CD4-positive, alpha-beta T cell (primary cell): ENCODE data around the gene ANKRD42. TPM values are rescaled to one million over a fixed set of nuclear protein-coding genes. Genes with fewer than 3 reads are reported as not detected.
A peak's percentile ranks its signal among the peaks of the same experiment; 100 is the strongest.

Experiments
- ATAC-seq: fragments of 200-7000 bp; cut with Tn5 transposase; one replicate; pipeline ENCODE4 v1.10.0; 2022; ENCODE audit warnings: mild to moderate bottlenecking; ENCODE audit not compliant: poor library complexity
- CTCF ChIA-PET: fragments of 350-600 bp; sonication (Branson Sonifier 250); formaldehyde crosslinking; loops from one replicate; lab custom pipeline; 2021; ENCODE audit warnings: antibody characterized with exemption, inconsistent platforms; lab: Charles Lee
- POLR2A ChIA-PET: fragments of 350-600 bp; sonication (Branson Sonifier 250); formaldehyde crosslinking; loops from one replicate; lab custom pipeline; 2021; ENCODE audit warnings: antibody characterized with exemption, inconsistent platforms; lab: Charles Lee
- DNase-seq, 14 experiments: peaks; one replicate each; pipeline ENCODE4 v3.0.0-alpha.2; 2013 to 2020; ENCODE audit warnings: mixed read lengths in 2 of 14
- H3K27ac ChIP-seq, 2 donors: one replicate each; pipeline versions ENCODE4 v1.5.1 to v1.7.0; 2013; ENCODE audit warnings: low read length in 2 of 2, low read depth in 1 of 2, mild to moderate bottlenecking in 1 of 2
- H3K27me3 ChIP-seq, 2 experiments: 1 replicate in 1 of 2; 2 replicates in 1 of 2; pipeline versions ENCODE4 v1.6.1 to v1.7.0; 2013; ENCODE audit warnings: low read length in 2 of 2, control low read depth in 1 of 2, mild to moderate bottlenecking in 1 of 2, moderate library complexity in 1 of 2; ENCODE audit not compliant: insufficient read depth in 2 of 2, control insufficient read depth in 1 of 2
- H3K36me3 ChIP-seq: one replicate; pipeline ENCODE4 v1.6.1; 2013; ENCODE audit warnings: low read length, control low read depth; ENCODE audit not compliant: insufficient read depth
- H3K4me1 ChIP-seq: one replicate; pipeline ENCODE4 v1.6.1; 2013; ENCODE audit warnings: low read length, control low read depth; ENCODE audit not compliant: insufficient read depth
- H3K4me3 ChIP-seq: one replicate; pipeline ENCODE4 v1.5.1; 2013; ENCODE audit warnings: mild to moderate bottlenecking, low read length, moderate library complexity
- H3K9me3 ChIP-seq, 2 experiments: 1 replicate in 1 of 2; 2 replicates in 1 of 2; pipeline versions ENCODE4 v1.6.1 to v1.7.0; 2013; ENCODE audit warnings: low read length in 2 of 2, mild to moderate bottlenecking in 2 of 2, control low read depth in 1 of 2, moderate library complexity in 1 of 2; ENCODE audit not compliant: control insufficient read depth in 1 of 2, insufficient read depth in 1 of 2
- H3K27ac Mint-ChIP-seq: one replicate; pipeline ENCODE4 v1.8.0; 2020; ENCODE audit warnings: mixed read lengths
- H3K27me3 Mint-ChIP-seq: one replicate; pipeline ENCODE4 v1.8.0; 2021; ENCODE audit warnings: mixed read lengths
- H3K36me3 Mint-ChIP-seq: one replicate; pipeline ENCODE4 v1.8.0; 2021; ENCODE audit warnings: low read depth, mixed read lengths
- H3K4me1 Mint-ChIP-seq: one replicate; pipeline ENCODE4 v1.8.0; 2021; ENCODE audit warnings: low read depth, mixed read lengths
- H3K4me3 Mint-ChIP-seq: one replicate; pipeline ENCODE4 v1.8.0; 2020; ENCODE audit warnings: mild to moderate bottlenecking, mixed read lengths
- H3K9me3 Mint-ChIP-seq: one replicate; pipeline ENCODE4 v1.8.0; 2020; ENCODE audit warnings: mixed read lengths
- CTCF ChIP-seq: fragments of 200-600 bp; IDR thresholded peaks from one replicate; pipeline ENCODE4 v1.8.0; 2022; ENCODE audit warnings: antibody characterized with exemption, mild to moderate bottlenecking
- intact Hi-C, 2 experiments: fragments of 100-400 bp; cut with DNase I in 1 of 2; cut with micrococcal nuclease in 1 of 2; formaldehyde crosslinking; loops; one replicate each; pipeline versions ENCODE4 v1.15.1 to v1.9.0; 2023 to 2025; cut with DNase I, micrococcal nuclease
- total RNA-seq, 174 experiments: library from RNA in 2 of 174; stranded (reverse) in 2 of 174; gene quantifications; one replicate each; pipeline ENCODE4 v1.2.3 and lab custom pipeline; 2021 to 2026

The ANKRD42 gene
- total RNA-seq, 2 experiments from 2014 or later: 8.6 to 10.0 TPM

GRCh38 chr11:83241291-83241946 lies 47.9 kb downstream of the ANKRD42 start:
- Mint-ChIP-seq H3K27me3 (no peaks in the 10 kb centered on the region), H3K36me3 (no peaks in the 10 kb centered on the region), H3K4me1 (no peaks in the 10 kb centered on the region), H3K9me3 (no peaks in the 10 kb centered on the region), H3K27ac (no peak overlapping the region), H3K4me3 (no peak overlapping the region)
- Histone ChIP-seq H3K27me3 (no peaks in the 10 kb centered on the region), H3K4me1 (no peaks in the 10 kb centered on the region), H3K27ac (no peak overlapping the region), H3K4me3 (no peak overlapping the region), H3K36me3 (no peaks in the 10 kb centered on the region), H3K9me3 (no peaks in the 10 kb centered on the region)
- ChIA-PET POLR2A (no interaction called here), CTCF (no interaction called here)
- ATAC-seq: no peak
- intact Hi-C loops: no loop called here
- peak in 3 of 14 experiments; percentile 19 to 32 (median 22) for DNase-seq
- TF ChIP-seq CTCF: peak; percentile 52

GRCh38 chr11:83249445-83249844 lies 55.9 kb downstream of the ANKRD42 start:
- H3K9me3 ChIP-seq: no peaks in the 10 kb centered on the region
- no peak for DNase-seq
- intact Hi-C loops: loop anchor here (2.0 to 5.0 kb wide), 2 partner anchors 55 to 527 kb away; no protein-coding TSS in a partner anchor
- Mint-ChIP-seq H3K27ac (no peak overlapping the region), H3K4me3 (no peak overlapping the region), H3K27me3 (no peaks in the 10 kb centered on the region), H3K36me3 (no peaks in the 10 kb centered on the region), H3K4me1 (no peaks in the 10 kb centered on the region), H3K9me3 (no peaks in the 10 kb centered on the region)
- ChIA-PET POLR2A (interaction anchor here (0.9 to 2.4 kb wide), 7 partner anchors 36 to 382 kb away, joined by 3 to 11 read pairs (median 5); partner anchors contain the start of genes ANKRD42, CCDC90B, DDIAS and PRCP), CTCF (interaction anchor here (0.5 to 1.9 kb wide), 25 partner anchors 9 to 382 kb away, joined by 3 to 14 read pairs (median 3); partner anchors contain the start of gene DDIAS)
- H3K4me1 ChIP-seq: no peaks in the 10 kb centered on the region
- no peak overlapping the region for H3K27ac ChIP-seq
- no peaks in the 10 kb centered on the region for H3K36me3 ChIP-seq
- TF ChIP-seq CTCF: no peak
- no peak for ATAC-seq
- no peaks in the 10 kb centered on the region for H3K27me3 ChIP-seq
- no peak overlapping the region for H3K4me3 ChIP-seq

GRCh38 chr11:83249972-83250593 lies 56.6 kb downstream of the ANKRD42 start:
- CTCF ChIA-PET: interaction anchor here (0.5 to 1.9 kb wide), 27 partner anchors 8 to 383 kb away, joined by 3 to 14 read pairs (median 3); partner anchors contain the start of gene DDIAS
- peak in 4 of 14 experiments; percentile 21 to 70 (median 62) for DNase-seq
- H3K27ac ChIP-seq: no peak overlapping the region
- TF ChIP-seq CTCF: peak; percentile 85
- H3K27me3 Mint-ChIP-seq: no peaks in the 10 kb centered on the region
- no peak overlapping the region for H3K27ac Mint-ChIP-seq
- no peaks in the 10 kb centered on the region for H3K9me3 Mint-ChIP-seq
- no peaks in the 10 kb centered on the region for H3K9me3 ChIP-seq
- no peak overlapping the region for H3K4me3 Mint-ChIP-seq
- H3K4me1 Mint-ChIP-seq: no peaks in the 10 kb centered on the region
- no peaks in the 10 kb centered on the region for H3K36me3 Mint-ChIP-seq
- intact Hi-C loops: loop anchor here (1.0 to 5.0 kb wide), 6 partner anchors 55 to 528 kb away; no protein-coding TSS in a partner anchor
- no peaks in the 10 kb centered on the region for H3K27me3 ChIP-seq
- ATAC-seq: peak; percentile 85
- H3K4me3 ChIP-seq: no peak overlapping the region
- H3K36me3 ChIP-seq: no peaks in the 10 kb centered on the region
- POLR2A ChIA-PET: interaction anchor here (0.9 to 2.4 kb wide), 8 partner anchors 36 to 383 kb away, joined by 3 to 11 read pairs (median 4); partner anchors contain the start of genes ANKRD42, CCDC90B, DDIAS and PRCP
- H3K4me1 ChIP-seq: no peaks in the 10 kb centered on the region
